NCI-H345 (cell line): ENCODE results near the gene MROH2B.

ENCODE experiments used
- DNase-seq: peaks from one replicate; lab custom pipeline; 2025; lab: John Stamatoyannopoulos, UW

The MROH2B gene

GRCh38 chr5:41071242-41071641 is at the start of gene MROH2B:
TSS of gene MROH2B (minus strand) at chr5:41071342. CDS start at chr5:41070852, 490 bp downstream.
- DNase-seq: no peak

GRCh38 chr5:41120600-41120999 is 49.5 kb upstream of the MROH2B start:
- DNase-seq: no peak

GRCh38 chr5:41118177-41118576 is 47.0 kb upstream of the MROH2B start:
- DNase-seq: no peak

GRCh38 chr5:41115281-41115680 is 44.1 kb upstream of the MROH2B start:
- DNase-seq: no peak

- DNase-seq: no peak
These were observed 41.6 kb upstream of the MROH2B start for GRCh38 chr5:41112486-41113455.

- no peak for DNase-seq
These were observed 38.0 kb upstream of the MROH2B start for GRCh38 chr5:41109186-41109585.

- no peak for DNase-seq
These were observed 31.2 kb upstream of the MROH2B start for GRCh38 chr5:41102341-41102740.

- no peak for DNase-seq
These were observed 26.5 kb upstream of the MROH2B start for GRCh38 chr5:41097642-41098041.

- DNase-seq: no peak
These were observed 24.4 kb upstream of the MROH2B start for GRCh38 chr5:41095324-41096101.

- no peak for DNase-seq
These were observed 23.7 kb upstream of the MROH2B start for GRCh38 chr5:41094871-41095270.

GRCh38 chr5:41093803-41094202 is 22.7 kb upstream of the MROH2B start:
- no peak for DNase-seq

- DNase-seq: no peak
These were observed 16.3 kb upstream of the MROH2B start for GRCh38 chr5:41087461-41087860.

- DNase-seq: no peak
These were observed 12.2 kb upstream of the MROH2B start for GRCh38 chr5:41083306-41083705.

- DNase-seq: no peak
These were observed 833 bp upstream of the MROH2B start for GRCh38 chr5:41071975-41072374.

GRCh38 chr5:41067714-41068568 is 3.2 kb downstream of the MROH2B start:
- DNase-seq: no peak

GRCh38 chr5:41065691-41066335 is 5.3 kb downstream of the MROH2B start:
- no peak for DNase-seq

GRCh38 chr5:41057940-41058339 is 13.2 kb downstream of the MROH2B start:
- no peak for DNase-seq

- no peak for DNase-seq
These were observed 13.9 kb downstream of the MROH2B start for GRCh38 chr5:41057231-41057630.

- DNase-seq: no peak
These were observed 22.2 kb downstream of the MROH2B start for GRCh38 chr5:41048986-41049385.

- DNase-seq: no peak
These were observed 27.9 kb downstream of the MROH2B start for GRCh38 chr5:41043109-41043747.

GRCh38 chr5:41032973-41033372 is 38.2 kb downstream of the MROH2B start:
- DNase-seq: no peak
